OCI-LY1 (cell line): ENCODE measurements around the gene HSD3B2.

Source experiments
- H2AFZ ChIP-seq: fragments of 200-600 bp; sonication (generic), shearing (Covaris generic); 2 replicates; pipeline ENCODE4 v1.6.0; 2014; ENCODE audit warnings: antibody characterized with exemption, mild to moderate bottlenecking, low read length
- H3F3A ChIP-seq: fragments of 200-600 bp; sonication (generic), shearing (Covaris generic); 2 replicates; pipeline ENCODE4 v1.6.0; 2014; ENCODE audit warnings: mild to moderate bottlenecking, antibody characterized with exemption, low read length, moderate library complexity; ENCODE audit not compliant: insufficient read depth
- H3K27ac ChIP-seq: fragments of 200-600 bp; sonication (generic); 2 replicates; pipeline ENCODE4 v1.5.1; 2014; ENCODE audit warnings: low read length, mixed run types, mild to moderate bottlenecking, low read depth; ENCODE audit not compliant: poor library complexity, severe bottlenecking
- H3K27me3 ChIP-seq: fragments of 200-600 bp; sonication (generic); 2 replicates; pipeline ENCODE4 v1.6.0; 2014; ENCODE audit warnings: antibody characterized with exemption, mild to moderate bottlenecking, low read length, moderate library complexity; ENCODE audit not compliant: insufficient read depth
- H3K36me3 ChIP-seq: fragments of 200-600 bp; sonication (generic); 2 replicates; pipeline ENCODE4 v1.6.1; 2014; ENCODE audit warnings: mild to moderate bottlenecking, antibody characterized with exemption, low read length, moderate library complexity, mixed read lengths; ENCODE audit not compliant: insufficient read depth
- H3K4me1 ChIP-seq: fragments of 200-600 bp; sonication (generic); 2 replicates; pipeline ENCODE4 v1.5.1; 2014; ENCODE audit warnings: mild to moderate bottlenecking, low read length, moderate library complexity; ENCODE audit not compliant: insufficient read depth, severe bottlenecking
- H3K4me2 ChIP-seq: fragments of 200-600 bp; sonication (generic), shearing (Covaris generic); 2 replicates; pipeline ENCODE4 v1.6.1; 2014; ENCODE audit warnings: low read length
- H3K4me3 ChIP-seq: fragments of 200-600 bp; sonication (generic); 2 replicates; pipeline ENCODE4 v1.5.1; 2014; ENCODE audit warnings: low read length, low read depth, mild to moderate bottlenecking, mixed read lengths; ENCODE audit not compliant: poor library complexity, severe bottlenecking
- H3K79me2 ChIP-seq: fragments of 200-600 bp; shearing (Covaris generic); 2 replicates; pipeline ENCODE4 v1.6.1; 2016; ENCODE audit warnings: mixed run types, low read length, mixed read lengths; ENCODE audit not compliant: insufficient read depth
- H3K9ac ChIP-seq: fragments of 200-600 bp; sonication (generic), shearing (Covaris generic); 2 replicates; pipeline ENCODE4 v1.6.1; 2014; ENCODE audit warnings: mild to moderate bottlenecking, low read length, mixed read lengths
- H3K9me2 ChIP-seq: fragments of 200-600 bp; sonication (generic), shearing (Covaris generic); 2 replicates; pipeline ENCODE4 v1.6.1; 2014; ENCODE audit warnings: low read depth, mild to moderate bottlenecking, low read length, mixed read lengths
- H3K9me3 ChIP-seq: fragments of 200-600 bp; shearing (Covaris generic); 2 replicates; pipeline ENCODE4 v1.6.1; 2014; ENCODE audit warnings: low read length, mixed read lengths
- H4K20me1 ChIP-seq: fragments of 200-600 bp; sonication (generic), shearing (Covaris generic); 2 replicates; pipeline ENCODE4 v1.6.0; 2016; ENCODE audit warnings: mild to moderate bottlenecking, low read length; ENCODE audit not compliant: insufficient read depth
- EZH2 ChIP-seq: fragments of 200-600 bp; sonication (generic), shearing (Covaris generic); IDR thresholded peaks from 2 replicates; pipeline ENCODE4 v1.8.0; 2017; ENCODE audit warnings: borderline replicate concordance, mixed run types, mild to moderate bottlenecking, antibody characterized with exemption, low read length, moderate library complexity, mixed read lengths
- TF ChIP-seq, protein P1 (sequence below): fragments of 200-600 bp; sonication (generic), shearing (Covaris generic); IDR thresholded peaks from 2 replicates; pipeline ENCODE4 v1.5.1; 2017; ENCODE audit warnings: mild to moderate bottlenecking, antibody characterized with exemption, low read length, moderate library complexity, mixed read lengths

HSD3B2 gene

DNA sequence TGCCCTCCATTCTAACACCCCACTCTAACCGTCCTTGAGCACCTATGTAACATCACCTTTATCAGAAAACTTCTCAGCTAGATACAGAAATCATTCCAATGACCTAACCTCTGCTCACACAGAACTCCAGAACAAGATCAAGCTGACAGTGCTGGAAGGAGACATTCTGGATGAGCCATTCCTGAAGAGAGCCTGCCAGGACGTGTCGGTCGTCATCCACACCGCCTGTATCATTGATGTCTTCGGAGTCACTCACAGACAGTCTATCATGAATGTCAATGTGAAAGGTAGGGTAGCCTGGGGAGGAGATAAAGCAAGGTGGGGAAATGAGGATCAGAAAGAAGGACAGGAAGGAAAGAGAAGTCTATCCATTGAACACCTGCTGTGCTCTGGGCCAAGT, 27.8 kb downstream of the HSD3B2 start:
- Histone ChIP-seq H3K79me2 (no peaks in the 10 kb centered on the region), H3K9me2 (no peaks in the 10 kb centered on the region), H3K4me2 (no peak overlapping the region), H3K27ac (no peak overlapping the region), H3K4me1 (no peaks in the 10 kb centered on the region), H3K27me3 (no peaks in the 10 kb centered on the region), H3K9me3 (no peaks in the 10 kb centered on the region), H3K4me3 (no peak overlapping the region), H3K36me3 (no peaks in the 10 kb centered on the region), H4K20me1 (no peaks in the 10 kb centered on the region), H2AFZ (no peak overlapping the region), H3F3A (no peaks in the 10 kb centered on the region), H3K9ac (no peak overlapping the region)
- TF ChIP-seq, protein P1, sequence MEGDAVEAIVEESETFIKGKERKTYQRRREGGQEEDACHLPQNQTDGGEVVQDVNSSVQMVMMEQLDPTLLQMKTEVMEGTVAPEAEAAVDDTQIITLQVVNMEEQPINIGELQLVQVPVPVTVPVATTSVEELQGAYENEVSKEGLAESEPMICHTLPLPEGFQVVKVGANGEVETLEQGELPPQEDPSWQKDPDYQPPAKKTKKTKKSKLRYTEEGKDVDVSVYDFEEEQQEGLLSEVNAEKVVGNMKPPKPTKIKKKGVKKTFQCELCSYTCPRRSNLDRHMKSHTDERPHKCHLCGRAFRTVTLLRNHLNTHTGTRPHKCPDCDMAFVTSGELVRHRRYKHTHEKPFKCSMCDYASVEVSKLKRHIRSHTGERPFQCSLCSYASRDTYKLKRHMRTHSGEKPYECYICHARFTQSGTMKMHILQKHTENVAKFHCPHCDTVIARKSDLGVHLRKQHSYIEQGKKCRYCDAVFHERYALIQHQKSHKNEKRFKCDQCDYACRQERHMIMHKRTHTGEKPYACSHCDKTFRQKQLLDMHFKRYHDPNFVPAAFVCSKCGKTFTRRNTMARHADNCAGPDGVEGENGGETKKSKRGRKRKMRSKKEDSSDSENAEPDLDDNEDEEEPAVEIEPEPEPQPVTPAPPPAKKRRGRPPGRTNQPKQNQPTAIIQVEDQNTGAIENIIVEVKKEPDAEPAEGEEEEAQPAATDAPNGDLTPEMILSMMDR, result no peak

DNA sequence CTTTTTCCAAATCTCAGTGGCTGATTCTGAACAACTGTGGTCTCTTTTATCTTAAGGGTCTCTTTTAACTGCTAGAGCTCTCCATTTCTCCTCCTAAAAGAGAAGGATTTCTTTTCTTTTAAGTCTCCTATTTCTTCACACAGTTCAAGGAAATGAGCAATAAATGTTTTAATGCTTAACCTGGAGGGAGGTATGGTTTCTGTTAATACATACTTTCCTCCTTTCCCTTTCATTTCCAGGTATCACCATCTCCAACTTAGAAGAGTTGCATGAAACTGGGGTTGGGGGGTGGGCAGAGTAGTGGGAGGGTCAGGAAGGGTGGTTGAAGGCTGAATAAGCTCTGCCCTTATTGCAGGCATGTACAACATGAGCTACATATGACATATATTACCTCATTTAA, 31.4 kb downstream of the HSD3B2 start:
- H4K20me1 ChIP-seq, result no peaks in the 10 kb centered on the region
- no peak overlapping the region for H3K27ac ChIP-seq
- no peaks in the 10 kb centered on the region for H3K36me3 ChIP-seq
- H3F3A ChIP-seq, result no peaks in the 10 kb centered on the region
- H2AFZ ChIP-seq, result no peak overlapping the region
- H3K4me1 ChIP-seq, result no peaks in the 10 kb centered on the region
- no peaks in the 10 kb centered on the region for H3K9me2 ChIP-seq
- no peak overlapping the region for H3K4me2 ChIP-seq
- H3K9ac ChIP-seq, result no peak overlapping the region
- TF ChIP-seq, protein P1, result no peak
- no peak for TF ChIP-seq EZH2
- H3K27me3 ChIP-seq, result no peaks in the 10 kb centered on the region
- no peaks in the 10 kb centered on the region for H3K9me3 ChIP-seq
- no peaks in the 10 kb centered on the region for H3K79me2 ChIP-seq
- no peak overlapping the region for H3K4me3 ChIP-seq

DNA sequence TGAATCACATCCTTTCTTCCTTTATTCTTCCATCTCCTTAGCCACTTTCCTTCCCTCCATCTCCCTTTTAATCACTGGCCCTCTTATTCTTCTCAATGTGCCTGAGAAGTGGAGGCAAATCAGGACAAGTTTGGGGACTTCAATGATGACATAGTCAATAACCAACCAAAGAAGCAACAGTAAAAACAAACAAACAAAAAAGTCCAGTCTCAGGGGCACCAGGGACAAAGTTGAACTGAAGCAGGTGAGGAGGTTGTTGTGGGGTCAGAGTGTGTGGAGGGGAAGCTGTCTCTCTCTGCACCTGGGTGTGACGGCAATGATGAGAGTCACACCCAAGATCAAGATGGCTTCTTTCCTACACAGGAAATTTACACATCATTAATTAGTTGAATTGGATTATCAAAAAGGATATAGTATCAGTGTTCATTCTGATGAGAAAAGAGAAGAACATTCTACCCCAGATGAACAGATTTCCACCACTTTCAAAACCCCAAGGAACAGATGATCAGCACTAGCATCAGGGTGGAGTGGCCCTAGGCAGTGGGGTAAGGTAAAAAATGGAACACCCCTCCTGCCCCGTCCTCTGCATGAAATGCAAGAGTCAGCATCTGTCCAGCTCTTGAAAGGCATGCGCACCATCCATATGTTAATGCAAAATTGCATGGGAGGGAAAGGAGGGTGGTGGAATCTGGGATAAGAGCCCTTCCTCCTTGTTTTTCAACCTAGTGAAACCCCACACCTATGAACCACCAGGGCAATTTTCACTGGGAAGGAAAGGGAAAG, 32.6 kb downstream of the HSD3B2 start:
- TF ChIP-seq, protein P1, result no peak
- no peak for TF ChIP-seq EZH2
- Histone ChIP-seq H3K36me3 (no peaks in the 10 kb centered on the region), H3K9me3 (no peaks in the 10 kb centered on the region), H3F3A (no peaks in the 10 kb centered on the region), H2AFZ (no peak overlapping the region), H3K79me2 (no peaks in the 10 kb centered on the region), H4K20me1 (no peaks in the 10 kb centered on the region), H3K4me1 (no peaks in the 10 kb centered on the region), H3K9ac (no peak overlapping the region), H3K4me2 (no peak overlapping the region), H3K9me2 (no peaks in the 10 kb centered on the region), H3K4me3 (no peak overlapping the region), H3K27ac (no peak overlapping the region), H3K27me3 (no peaks in the 10 kb centered on the region)
